K562 (cell line): Measurements from ENCODE around the gene KIAA2012. TPM values are rescaled to one million over a fixed set of nuclear protein-coding genes. Genes with fewer than 3 reads are reported as not detected.
A peak's percentile ranks its signal among the peaks of the same experiment; 100 is the strongest.

Experiments used
- BCOR ChIP-seq: fragments of 450-650 bp; IDR thresholded peaks from 2 replicates; pipeline ENCODE4 v1.6.1; 2016
- CHD7 ChIP-seq: fragments of 200-600 bp; sonication (generic); IDR thresholded peaks from one replicate; pipeline ENCODE4 v1.6.1; 2012; ENCODE audit warnings: mild to moderate bottlenecking, low read depth, low read length, inconsistent platforms
- KAT2B ChIP-seq: IDR thresholded peaks from one replicate; pipeline ENCODE4 v1.6.1; 2012; ENCODE audit warnings: low read depth, mild to moderate bottlenecking, control low read depth, inconsistent platforms, low read length, moderate library complexity
- NFIC ChIP-seq: fragments of 450-650 bp; IDR thresholded peaks from 2 replicates; pipeline ENCODE4 v1.6.1; 2017; ENCODE audit warnings: mild to moderate bottlenecking, inconsistent platforms
- PHF8 ChIP-seq: fragments of 200-600 bp; sonication (generic); IDR thresholded peaks from 2 replicates; pipeline ENCODE4 v1.6.1; 2012; ENCODE audit warnings: mixed run types, mild to moderate bottlenecking, inconsistent platforms, low read length, moderate library complexity, borderline replicate concordance
- PHTF2 ChIP-seq: fragments of 250-450 bp; sonication (Bioruptor Pico); IDR thresholded peaks from 2 replicates; pipeline ENCODE4 v1.5.0; 2021; ENCODE audit warnings: mild to moderate bottlenecking
- RAD51 ChIP-seq: fragments of 450-650 bp; IDR thresholded peaks from 2 replicates; pipeline ENCODE4 v1.7.1; 2016; ENCODE audit warnings: low read depth, mild to moderate bottlenecking, borderline replicate concordance
- SMARCE1 ChIP-seq: fragments of 450-650 bp; IDR thresholded peaks from 2 replicates; pipeline ENCODE4 v1.7.1; 2016; ENCODE audit warnings: mild to moderate bottlenecking
- TEAD2 ChIP-seq: fragments of 450-650 bp; IDR thresholded peaks from 2 replicates; pipeline ENCODE4 v1.6.1; 2016; ENCODE audit warnings: missing genetic modification characterization, control low read depth, missing compliant biosample characterization
- ZBTB5 ChIP-seq: fragments of 450-650 bp; IDR thresholded peaks from 2 replicates; pipeline ENCODE4 v1.6.1; 2017; ENCODE audit warnings: antibody characterized with exemption
- ZNF277 ChIP-seq: fragments of 250-450 bp; sonication (Bioruptor Pico); IDR thresholded peaks from 2 replicates; pipeline ENCODE4 v1.8.0; 2022; ENCODE audit warnings: inconsistent platforms, mild to moderate bottlenecking, moderate library complexity, borderline replicate concordance
- ZNF696 ChIP-seq: fragments of 250-450 bp; sonication (Bioruptor Pico); conservative IDR thresholded peaks from 2 replicates; pipeline ENCODE4 v1.4.0; 2020; ENCODE audit warnings: mild to moderate bottlenecking, moderate library complexity
- polyA plus RNA-seq, 8 experiments: library from polyadenylated mRNA; depleted of rRNA in 4 of 8; stranded (reverse) in 5 of 8; unstranded in 3 of 8; fragments of >200 nt; fragmentation: Nextera tagmentation in 2 of 8; fragmentation: Illumina TruSeq in 1 of 8; extraction: Ambion mirVana in 2 of 8; extraction: Trizol in 1 of 8; gene quantifications; 2 replicates each; pipeline versions ENCODE4 v1.2.1 to v1.2.3, GENCODE V29; 2011 to 2014; ENCODE audit warnings: inconsistent platforms in 1 of 8, missing spikeins in 1 of 8
- total RNA-seq, 7 experiments: library from RNA; depleted of rRNA in 6 of 7; stranded (reverse); fragments of >200 nt in 6 of 7; fragmentation: Illumina TruSeq in 2 of 7; extraction: Trizol in 2 of 7; gene quantifications; 2 replicates each; pipeline versions ENCODE4 v1.2.1 to v1.2.3, GENCODE V29; 2011 to 2021; ENCODE audit warnings: low replicate concordance in 1 of 7

The KIAA2012 gene
- total and polyA plus RNA-seq, 9 of the 15 experiments (the other 6 are each of a cell fraction or from before 2014, with no cell fraction given) = not detected

- TF ChIP-seq KAT2B = no peak
- no peak for TF ChIP-seq SMARCE1
- no peak for TF ChIP-seq BCOR
- no peak for TF ChIP-seq TEAD2
- TF ChIP-seq ZNF277 (CRISPR knock-in tag) = no peak
- TF ChIP-seq ZNF696 (CRISPR knock-in tag) = no peak
- no peak for TF ChIP-seq RAD51
- no peak for TF ChIP-seq CHD7
- no peak for TF ChIP-seq ZBTB5
- no peak for TF ChIP-seq PHTF2 (CRISPR knock-in tag)
- TF ChIP-seq PHF8 = peak; percentile 70; the same call in 1 of the 2 replicates
- TF ChIP-seq NFIC = 0 out of 2 replicates have a peak, but pooled peaks have one; percentile 14
Observed at GRCh38 chr2:202238234-202239197, 165.5 kb downstream of the KIAA2012 start, which contains the start of gene SUMO1 (continued).
